OCI-LY3 (cell line): Measurements from ENCODE around the gene NAE1.

ENCODE experiments used
- H2AFZ ChIP-seq: fragments of 200-600, 300-600 bp; shearing (Covaris generic); 2 replicates; pipeline ENCODE4 v1.6.0; 2014; ENCODE audit warnings: antibody characterized with exemption, low read depth, low read length
- H3K27ac ChIP-seq: fragments of 200-600, 300-600 bp; sonication (generic); 2 replicates; pipeline ENCODE4 v1.5.1; 2014; ENCODE audit warnings: mild to moderate bottlenecking, low read length, moderate library complexity, mixed read lengths
- H3K27me3 ChIP-seq: fragments of 200-600, 300-600 bp; sonication (generic); 2 replicates; pipeline ENCODE4 v1.6.1; 2014; ENCODE audit warnings: low read depth, low read length, mixed read lengths
- H3K36me3 ChIP-seq: fragments of 200-600, 300-600 bp; sonication (generic); replicated peaks from 2 replicates; pipeline ENCODE3; 2014; ENCODE audit warnings: low read depth, low read length, mixed read lengths
- H3K4me1 ChIP-seq: fragments of 300-600, 200-600 bp; sonication (generic); 2 replicates; pipeline ENCODE4 v1.6.1; 2014; ENCODE audit warnings: low read length, mixed read lengths
- H3K4me2 ChIP-seq: fragments of 200-600, 300-600 bp; sonication (generic); 2 replicates; pipeline ENCODE4 v1.6.1; 2014; ENCODE audit warnings: low read length, mixed read lengths
- H3K4me3 ChIP-seq: fragments of 300-600, 200-600 bp; sonication (generic); 2 replicates; pipeline ENCODE4 v1.5.1; 2014; ENCODE audit warnings: antibody characterized with exemption, mild to moderate bottlenecking, low read length, moderate library complexity
- H3K79me2 ChIP-seq: fragments of 300-600, 200-600 bp; shearing (Covaris generic); 2 replicates; pipeline ENCODE4 v1.6.1; 2014; ENCODE audit warnings: mild to moderate bottlenecking, low read length, mixed read lengths
- H3K9ac ChIP-seq: fragments of 300-600, 200-600 bp; shearing (Covaris generic); 2 replicates; pipeline ENCODE4 v1.6.0; 2014; ENCODE audit warnings: mild to moderate bottlenecking, low read length, moderate library complexity
- H3K9me3 ChIP-seq: fragments of 200-600, 300-600 bp; shearing (Covaris generic); 2 replicates; pipeline ENCODE4 v1.6.1; 2014; ENCODE audit warnings: low read length, mixed read lengths; ENCODE audit not compliant: insufficient read depth
- H4K20me1 ChIP-seq: fragments of 200-600, 300-600 bp; sonication (generic); 2 replicates; pipeline ENCODE4 v1.6.1; 2016; ENCODE audit warnings: low read length, mixed read lengths; ENCODE audit not compliant: insufficient read depth
- CTCF ChIP-seq: fragments of 200-600, 300-600 bp; sonication (generic); IDR thresholded peaks from 2 replicates; pipeline ENCODE4 v1.5.1; 2014; ENCODE audit warnings: antibody characterized with exemption, low read length, low read depth
- EZH2phosphoT487 ChIP-seq: fragments of 200-600 bp; shearing (Covaris generic); IDR thresholded peaks from 2 replicates; pipeline ENCODE4 v1.6.1; 2018; ENCODE audit warnings: antibody characterized with exemption, mixed run types, low read depth

The NAE1 gene

GRCh38 chr16:66846831-66847230, 16.1 kb upstream of the NAE1 start:
- Histone ChIP-seq H3K4me3 (no peak overlapping the region), H3K27me3 (0 out of 2 replicates have a peak, but pooled peaks cover 5% of the 10 kb centered on the region), H3K4me1 (peaks cover 20% of the 10 kb centered on the region), H3K9me3 (no peaks in the 10 kb centered on the region), H3K27ac (no peak overlapping the region), H3K36me3 (no peaks in the 10 kb centered on the region), H3K4me2 (no peak overlapping the region), H4K20me1 (no peaks in the 10 kb centered on the region), H3K79me2 (no peaks in the 10 kb centered on the region), H3K9ac (no peak overlapping the region), H2AFZ (no peak overlapping the region)
- TF ChIP-seq EZH2phosphoT487 (no peak), CTCF (no peak)

GRCh38 chr16:66846266-66846665, 15.5 kb upstream of the NAE1 start:
- H2AFZ ChIP-seq = no peak overlapping the region
- no peaks in the 10 kb centered on the region for H3K9me3 ChIP-seq
- H3K79me2 ChIP-seq = no peaks in the 10 kb centered on the region
- no peak overlapping the region for H3K4me3 ChIP-seq
- no peak overlapping the region for H3K4me2 ChIP-seq
- H3K27me3 ChIP-seq = 0 out of 2 replicates have a peak, but pooled peaks cover 5% of the 10 kb centered on the region
- no peaks in the 10 kb centered on the region for H4K20me1 ChIP-seq
- no peak for TF ChIP-seq EZH2phosphoT487
- no peak for TF ChIP-seq CTCF
- H3K4me1 ChIP-seq = peaks cover 20% of the 10 kb centered on the region
- no peak overlapping the region for H3K9ac ChIP-seq
- H3K36me3 ChIP-seq = no peaks in the 10 kb centered on the region
- H3K27ac ChIP-seq = no peak overlapping the region

- no peak overlapping the region; the same call in 1 of the 2 replicates for H3K4me2 ChIP-seq
- H3K9me3 ChIP-seq = no peaks in the 10 kb centered on the region
- no peak overlapping the region for H3K27ac ChIP-seq
- TF ChIP-seq CTCF (no peak), EZH2phosphoT487 (no peak)
- H3K27me3 ChIP-seq = 0 out of 2 replicates have a peak, but pooled peaks cover 5% of the 10 kb centered on the region
- no peak overlapping the region for H3K9ac ChIP-seq
- H3K4me1 ChIP-seq = peaks cover 22% of the 10 kb centered on the region
- H3K4me3 ChIP-seq = no peak overlapping the region
- H3K79me2 ChIP-seq = no peaks in the 10 kb centered on the region
- no peaks in the 10 kb centered on the region for H4K20me1 ChIP-seq
- H3K36me3 ChIP-seq = no peaks in the 10 kb centered on the region
- no peak overlapping the region for H2AFZ ChIP-seq
Measured at GRCh38 chr16:66845791-66846221, 15.0 kb upstream of the NAE1 start.

GRCh38 chr16:66845080-66845410, 14.3 kb upstream of the NAE1 start:
- H3K4me3 ChIP-seq = peak overlapping the region; percentile 67
- no peak overlapping the region for H2AFZ ChIP-seq
- no peaks in the 10 kb centered on the region for H3K36me3 ChIP-seq
- no peaks in the 10 kb centered on the region for H3K9me3 ChIP-seq
- H3K4me2 ChIP-seq = peak overlapping the region; percentile 39
- H3K27ac ChIP-seq = no peak overlapping the region
- no peaks in the 10 kb centered on the region for H4K20me1 ChIP-seq
- no peaks in the 10 kb centered on the region for H3K79me2 ChIP-seq
- H3K9ac ChIP-seq = no peak overlapping the region
- H3K27me3 ChIP-seq = 0 out of 2 replicates have a peak, but pooled peaks cover 5% of the 10 kb centered on the region
- peaks cover 15% of the 10 kb centered on the region for H3K4me1 ChIP-seq
- no peak for TF ChIP-seq CTCF
- no peak for TF ChIP-seq EZH2phosphoT487
